BJ (cell line): Measurements from ENCODE around the gene SEMA3B. TPM values are rescaled to one million over a fixed set of nuclear protein-coding genes. Genes with fewer than 3 reads are reported as not detected.
A peak's percentile ranks its signal among the peaks of the same experiment; 100 is the strongest.

ENCODE experiments used
- CTCF ChIA-PET: fragments of 350-600 bp; formaldehyde crosslinking; extraction: SDS; loops from one replicate; lab custom pipeline; 2021; ENCODE audit warnings: antibody characterized with exemption, inconsistent platforms; lab: Yijun Ruan, JAX
- POLR2A ChIA-PET: fragments of 300-600 bp; sonication (Branson Sonifier 250); formaldehyde crosslinking; extraction: SDS; loops from one replicate; lab custom pipeline; 2021; ENCODE audit warnings: antibody characterized with exemption; lab: Charles Lee
- DNase-seq: peaks from one replicate; pipeline ENCODE4 v3.0.0-alpha.2; 2011; ENCODE audit warnings: low read depth
- H3K27me3 ChIP-seq: 2 replicates; pipeline ENCODE4 v1.6.0; 2011; ENCODE audit warnings: low read length; ENCODE audit not compliant: control insufficient read depth, insufficient read depth
- H3K36me3 ChIP-seq: 2 replicates; pipeline ENCODE4 v1.5.1; 2011; ENCODE audit warnings: low read length; ENCODE audit not compliant: control insufficient read depth, insufficient read depth
- H3K4me3 ChIP-seq: 2 replicates; pipeline ENCODE4 v1.5.1; 2011; ENCODE audit warnings: low read depth, mild to moderate bottlenecking, control low read depth, low read length
- CTCF ChIP-seq: IDR thresholded peaks from 2 replicates; pipeline ENCODE4 v1.5.1; 2011; ENCODE audit warnings: low read depth, mild to moderate bottlenecking, control low read depth, inconsistent platforms, low read length, moderate library complexity; ENCODE audit not compliant: insufficient read depth
- polyA plus RNA-seq: library from polyadenylated mRNA; depleted of rRNA; stranded (reverse); fragments of >200 nt; gene quantifications from 2 replicates; pipeline ENCODE4 v1.2.3, GENCODE V29; 2011

Gene SEMA3B
- polyA plus RNA-seq, 1 experiment: 59.0 TPM

- CTCF ChIA-PET: interaction anchor here (0.6 to 1.5 kb wide), 13 partner anchors 10 to 167 kb away, joined by 3 to 5 read pairs (median 4); partner anchors contain the start of gene SEMA3B
- no peak for TF ChIP-seq CTCF
Measured at GRCh38 chr3:50292159-50293078, 23.5 kb downstream of the SEMA3B start, which contains the start of gene IFRD2. Gene IFRD2, minus strand, starts transcription at chr3:50292429. Its CDS starts 155 bp downstream, at chr3:50292274.

GRCh38 chr3:50293079-50293801, 24.3 kb downstream of the SEMA3B start:
- H3K4me3 ChIP-seq: no peak overlapping the region
- POLR2A ChIA-PET: no interaction called here
- TF ChIP-seq CTCF: no peak

More at GRCh38 chr3:50292159-50293078, 23.5 kb downstream of the SEMA3B start, which contains the start of gene IFRD2:
- POLR2A ChIA-PET: interaction anchor here (0.5 to 0.8 kb wide), 3 partner anchors 29 to 57 kb away, joined by 3 to 6 read pairs (median 5); no protein-coding TSS in a partner anchor
- Histone ChIP-seq H3K36me3 (peaks cover 25% of the 10 kb centered on the region), H3K4me3 (peak within 1 kb of the TSS; percentile 88), H3K27me3 (no peaks in the 10 kb centered on the region)
- DNase-seq: peak; percentile 90

GRCh38 chr3:50294089-50294488, 25.1 kb downstream of the SEMA3B start:
- no peak for TF ChIP-seq CTCF
- peaks cover 13% of the 10 kb centered on the region for H3K36me3 ChIP-seq
- ChIA-PET CTCF (interaction anchor here (0.7 to 1.6 kb wide), 4 partner anchors 30 to 68 kb away, joined by 3 to 5 read pairs (median 4); no protein-coding TSS in a partner anchor), POLR2A (no interaction called here)
- no peak overlapping the region for H3K4me3 ChIP-seq
- no peak for DNase-seq
- no peaks in the 10 kb centered on the region for H3K27me3 ChIP-seq

More at GRCh38 chr3:50293079-50293801, 24.3 kb downstream of the SEMA3B start:
- Histone ChIP-seq H3K27me3 (no peaks in the 10 kb centered on the region), H3K36me3 (peaks cover 21% of the 10 kb centered on the region)
- DNase-seq: no peak
- CTCF ChIA-PET: interaction anchor here (0.6 to 1.6 kb wide), 7 partner anchors 21 to 67 kb away, joined by 3 to 5 read pairs (median 3); no protein-coding TSS in a partner anchor

- H3K4me3 ChIP-seq: no peak overlapping the region
- peaks cover 8% of the 10 kb centered on the region for H3K36me3 ChIP-seq
- CTCF ChIA-PET: interaction anchor here (0.8 to 1.6 kb wide), 3 partner anchors 35 to 69 kb away, joined by 3 to 4 read pairs (median 3); no protein-coding TSS in a partner anchor
- no peaks in the 10 kb centered on the region for H3K27me3 ChIP-seq
- POLR2A ChIA-PET: no interaction called here
- no peak for DNase-seq
- TF ChIP-seq CTCF: no peak
Measured at GRCh38 chr3:50294492-50295403, 25.8 kb downstream of the SEMA3B start.
